Subcutaneous adipose tissue (tissue), 4 donors: ENCODE results near the gene SEL1L3. TPM values are rescaled to one million over a fixed set of nuclear protein-coding genes. Genes with fewer than 3 reads are reported as not detected.

Experiments used
- CTCF ChIP-seq: fragments of 450-650 bp; IDR thresholded peaks from one replicate; pipeline ENCODE4 v1.5.1; 2016; ENCODE audit warnings: low read depth, mild to moderate bottlenecking, control low read depth, antibody characterized with exemption, moderate library complexity
- total RNA-seq, 4 donors: library from RNA; depleted of rRNA; stranded (reverse); fragments of >200 nt; gene quantifications; one replicate each; pipeline ENCODE4 v1.1.0, GENCODE V29; 2016

Gene SEL1L3
- total RNA-seq, 4 donors from 2014 or later = 6.2 to 49.6 (median 19.0) TPM

- TF ChIP-seq CTCF = no peak
Observed at GRCh38 chr4:25795566-25796454, 67.0 kb downstream of the SEL1L3 start.

DNA sequence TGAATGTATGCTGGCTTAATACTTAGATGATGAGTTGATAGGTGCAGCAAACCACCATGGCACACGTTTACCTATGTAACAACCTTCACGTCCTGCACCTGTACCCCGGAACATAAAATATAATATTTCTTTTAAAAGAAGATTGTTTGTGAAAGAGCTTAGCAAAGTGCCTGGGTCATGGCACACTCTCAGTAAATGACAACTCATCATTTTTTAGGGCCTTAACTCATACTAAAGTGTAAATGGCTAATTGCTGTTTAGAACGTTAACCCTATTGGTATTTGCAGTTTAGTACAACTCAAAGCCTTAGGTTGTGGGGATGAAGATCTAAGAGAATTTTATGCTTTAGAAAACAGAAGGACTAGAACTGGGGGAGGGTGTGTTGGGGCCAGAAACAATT lies 67.7 kb downstream of the SEL1L3 start:
- no peak for TF ChIP-seq CTCF

DNA sequence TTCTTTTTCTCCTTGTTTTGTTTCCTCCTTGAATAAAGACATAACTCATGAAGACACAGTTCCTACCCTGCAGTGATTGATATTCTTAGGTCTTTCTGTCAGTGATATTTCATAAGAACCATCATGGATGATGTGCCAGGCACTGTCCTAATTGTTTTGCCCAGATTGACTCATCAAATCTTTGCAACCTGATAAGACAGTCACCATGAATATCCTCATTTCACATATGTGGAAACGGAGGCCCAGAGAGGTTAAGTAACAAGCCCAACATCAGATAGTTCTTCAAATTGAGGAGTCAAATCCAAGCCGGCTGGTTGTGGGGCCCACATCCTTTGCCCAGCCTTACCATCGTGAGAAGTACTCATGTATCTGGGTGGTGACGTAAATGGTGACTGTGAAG lies 69.9 kb downstream of the SEL1L3 start:
- TF ChIP-seq CTCF = no peak

DNA sequence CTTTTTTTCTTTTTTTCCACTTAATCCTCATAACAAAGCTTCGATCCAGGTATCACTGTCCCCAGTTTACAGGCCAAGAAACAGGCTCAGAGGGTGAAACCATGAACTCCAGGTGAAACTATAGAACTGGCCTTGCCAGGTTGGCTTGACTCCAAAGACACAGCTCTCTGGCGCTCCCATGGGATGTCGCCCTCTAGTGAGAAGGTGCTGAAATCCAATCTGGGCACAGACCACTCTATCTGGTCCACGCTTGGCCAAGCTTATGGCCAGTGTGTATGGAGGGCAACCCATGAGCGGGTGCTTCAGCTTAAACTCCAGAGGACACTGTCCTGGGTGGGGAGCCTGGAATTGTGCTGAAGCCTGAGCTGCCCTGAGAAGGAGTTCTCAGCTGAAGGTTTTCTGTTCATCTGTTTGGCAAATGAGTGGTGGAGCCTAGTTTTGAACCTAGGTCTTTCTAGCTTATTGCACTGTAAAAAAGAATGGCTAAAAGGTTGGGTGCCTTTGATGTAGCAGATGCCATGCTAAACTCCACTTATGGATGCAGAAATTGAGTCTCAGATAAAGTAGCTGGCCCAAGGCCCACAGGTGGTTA lies 70.5 kb downstream of the SEL1L3 start:
- no peak for TF ChIP-seq CTCF

GRCh38 chr4:25790024-25790423 lies 72.8 kb downstream of the SEL1L3 start:
- no peak for TF ChIP-seq CTCF

- TF ChIP-seq CTCF = no peak
Observed at GRCh38 chr4:25788703-25789238, 74.0 kb downstream of the SEL1L3 start.

GRCh38 chr4:25786497-25787065 lies 76.2 kb downstream of the SEL1L3 start:
- no peak for TF ChIP-seq CTCF
